ENCODE measurements around the gene SYCE1. TPM values are rescaled to one million over a fixed set of nuclear protein-coding genes. Genes with fewer than 3 reads are reported as not detected.
"Not testable (repeated sequence)": the region's sequence is repeated elsewhere in the genome, so short reads cannot be mapped to it uniquely, and the experiment has no call there.

The SYCE1 gene
- total and polyA plus RNA-seq, 9 donors: 0.40 to 8.1 (median 2.5) TPM; not detected in 1

DNA sequence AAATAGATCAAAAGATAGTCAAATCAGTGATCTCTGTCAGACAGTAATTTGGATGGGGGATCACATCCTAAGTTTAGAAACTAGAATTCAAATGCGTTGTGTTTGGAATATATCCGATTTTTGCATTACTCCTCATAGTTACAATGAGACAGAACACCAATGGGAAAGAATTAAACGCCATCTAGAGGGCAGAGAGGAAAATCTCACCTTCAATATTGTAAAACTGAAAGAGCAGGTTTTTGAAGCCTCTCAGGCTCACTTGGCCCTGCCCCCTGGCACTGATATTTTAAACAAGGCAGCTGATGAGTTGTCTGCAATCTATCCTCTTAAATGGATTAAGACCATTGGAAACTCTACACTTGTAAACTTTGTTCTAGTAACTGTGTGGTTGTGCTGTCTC lies 43.5 kb upstream of the SYCE1 start:
- H3K9me3 ChIP-seq: no peaks in the 10 kb centered on the region
- no peak overlapping the region for H3K4me3 ChIP-seq
- H3K27me3 ChIP-seq: no peaks in the 10 kb centered on the region
- H3K27ac ChIP-seq: no peak overlapping the region
- intact Hi-C loops (cut with DNase I): no loop called here
- no peaks in the 10 kb centered on the region for H3K36me3 ChIP-seq
- TF ChIP-seq POLR2A (IDR thresholded peaks at IDR 0.05) (no peak), EP300 (IDR thresholded peaks at IDR 0.05) (no peak)
- TF ChIP-seq, protein P1, sequence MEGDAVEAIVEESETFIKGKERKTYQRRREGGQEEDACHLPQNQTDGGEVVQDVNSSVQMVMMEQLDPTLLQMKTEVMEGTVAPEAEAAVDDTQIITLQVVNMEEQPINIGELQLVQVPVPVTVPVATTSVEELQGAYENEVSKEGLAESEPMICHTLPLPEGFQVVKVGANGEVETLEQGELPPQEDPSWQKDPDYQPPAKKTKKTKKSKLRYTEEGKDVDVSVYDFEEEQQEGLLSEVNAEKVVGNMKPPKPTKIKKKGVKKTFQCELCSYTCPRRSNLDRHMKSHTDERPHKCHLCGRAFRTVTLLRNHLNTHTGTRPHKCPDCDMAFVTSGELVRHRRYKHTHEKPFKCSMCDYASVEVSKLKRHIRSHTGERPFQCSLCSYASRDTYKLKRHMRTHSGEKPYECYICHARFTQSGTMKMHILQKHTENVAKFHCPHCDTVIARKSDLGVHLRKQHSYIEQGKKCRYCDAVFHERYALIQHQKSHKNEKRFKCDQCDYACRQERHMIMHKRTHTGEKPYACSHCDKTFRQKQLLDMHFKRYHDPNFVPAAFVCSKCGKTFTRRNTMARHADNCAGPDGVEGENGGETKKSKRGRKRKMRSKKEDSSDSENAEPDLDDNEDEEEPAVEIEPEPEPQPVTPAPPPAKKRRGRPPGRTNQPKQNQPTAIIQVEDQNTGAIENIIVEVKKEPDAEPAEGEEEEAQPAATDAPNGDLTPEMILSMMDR (IDR thresholded peaks at IDR 0.05): no peak
- H3K4me1 ChIP-seq (ENCODE audit: insufficient read depth): no peaks in the 10 kb centered on the region
- WGBS, 3 donors: 5 to 40% (median 38%) methylated on average over 3 of the region's 3 CpGs
- DNase-seq: no peak

DNA sequence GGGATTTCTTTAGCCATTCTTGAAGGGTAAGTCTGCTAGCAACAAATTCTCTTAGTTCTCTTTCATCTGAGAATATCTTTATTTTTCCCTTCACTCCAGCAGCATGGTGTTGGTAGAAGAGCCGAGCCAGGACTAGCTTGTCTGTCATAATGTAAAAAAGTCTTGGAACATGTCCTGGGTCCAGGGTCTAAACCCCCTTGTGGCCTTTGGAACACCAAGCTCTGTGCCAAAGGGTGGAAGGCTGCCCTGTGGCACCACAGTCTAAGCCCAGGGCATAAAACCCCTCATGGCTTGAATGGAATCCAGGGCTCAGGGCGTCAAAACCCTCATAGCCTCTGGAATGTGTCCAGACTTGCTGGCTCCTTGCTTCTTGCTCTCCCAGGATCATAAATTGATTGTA lies 38.1 kb upstream of the SYCE1 start:
- H3K9me3 ChIP-seq; H3K4me3 ChIP-seq; H3K27ac ChIP-seq; H3K4me1 ChIP-seq (ENCODE audit: insufficient read depth); intact Hi-C loops (cut with DNase I); H3K27me3 ChIP-seq; DNase-seq; H3K36me3 ChIP-seq: not testable (repeated sequence)
- 67 to 79% (median 68%) methylated on average over 2 of the region's 2 CpGs for WGBS, 3 donors

DNA sequence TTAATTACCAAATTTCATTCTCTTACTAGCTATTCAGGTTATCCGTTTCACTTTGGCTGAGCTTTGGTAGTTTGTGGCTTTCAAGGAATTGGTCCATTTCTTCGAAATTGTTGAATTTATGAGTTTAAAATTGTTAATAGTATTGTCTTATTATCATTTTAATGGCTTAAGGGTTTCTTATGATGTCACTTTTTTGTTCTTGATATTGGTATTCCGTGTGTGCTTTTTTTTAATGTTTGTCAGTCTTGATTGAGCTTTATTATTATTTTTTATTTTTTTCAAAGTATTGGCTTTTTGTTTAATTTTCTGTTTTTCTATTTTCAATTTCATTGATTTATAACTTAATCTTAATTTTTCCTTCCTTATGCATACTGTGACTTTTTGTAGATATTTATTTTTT lies 35.3 kb upstream of the SYCE1 start:
- TF ChIP-seq POLR2A (IDR thresholded peaks at IDR 0.05) (no peak), EP300 (IDR thresholded peaks at IDR 0.05) (no peak)
- TF ChIP-seq, protein P1 (IDR thresholded peaks at IDR 0.05): no peak

DNA sequence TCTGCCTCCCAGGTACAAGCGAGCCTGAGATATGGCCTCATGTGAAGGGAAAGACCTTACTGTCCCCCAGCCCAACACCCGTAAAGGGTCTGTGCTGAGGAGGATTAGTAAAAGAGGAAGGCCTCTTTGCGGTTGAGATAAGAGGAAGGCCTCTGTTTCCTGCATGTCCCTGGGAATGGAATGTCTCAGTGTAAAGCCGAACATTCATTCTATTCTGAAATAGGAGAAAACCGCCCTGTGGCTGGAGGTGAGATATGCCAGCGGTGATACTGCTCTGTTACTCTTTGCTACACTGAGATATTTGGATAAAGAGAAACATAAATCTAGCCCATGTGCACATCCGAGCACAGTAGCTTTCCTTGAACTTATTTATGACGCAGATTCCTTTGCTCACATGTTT lies 34.5 kb upstream of the SYCE1 start:
- DNase-seq; intact Hi-C loops (cut with DNase I); H3K4me3 ChIP-seq; H3K9me3 ChIP-seq; H3K27ac ChIP-seq; H3K4me1 ChIP-seq (ENCODE audit: insufficient read depth); H3K27me3 ChIP-seq; H3K36me3 ChIP-seq: not testable (repeated sequence)
- 64 to 73% (median 67%) methylated on average over 8 of the region's 8 CpGs for WGBS, 3 donors

More for the DNA sequence above, 35.3 kb upstream of the SYCE1 start:
- Histone ChIP-seq H3K4me3 (no peak overlapping the region), H3K27ac (no peak overlapping the region), H3K36me3 (no peaks in the 10 kb centered on the region), H3K9me3 (no peaks in the 10 kb centered on the region), H3K27me3 (no peaks in the 10 kb centered on the region), H3K4me1 (ENCODE audit: insufficient read depth) (no peaks in the 10 kb centered on the region)
- DNase-seq: no peak
- 46 to 61% (median 58%) methylated on average over 3 of the region's 3 CpGs for WGBS, 3 donors
- intact Hi-C loops (cut with DNase I): no loop called here

DNA sequence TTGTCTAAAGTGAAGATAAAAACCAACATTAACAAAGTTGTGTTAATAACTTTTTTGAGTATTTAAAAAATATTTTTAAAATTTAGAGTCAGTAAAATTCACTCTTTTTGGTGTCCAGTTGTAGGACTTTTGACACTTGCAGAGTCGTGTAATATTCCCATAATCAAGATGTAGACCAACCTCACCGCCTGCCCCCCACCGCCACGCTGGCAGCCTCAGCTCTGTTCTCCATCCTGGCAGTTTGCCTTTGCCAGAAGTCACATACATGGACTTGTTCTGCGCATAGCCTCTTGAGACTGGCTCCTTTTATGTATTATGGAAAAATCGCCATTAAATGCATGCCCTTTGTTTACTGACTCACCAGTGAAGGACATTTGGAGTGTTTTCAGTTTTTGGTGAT lies 27.3 kb upstream of the SYCE1 start:
- Histone ChIP-seq H3K27ac (no peak overlapping the region), H3K4me3 (no peak overlapping the region), H3K4me1 (ENCODE audit: insufficient read depth) (no peaks in the 10 kb centered on the region), H3K36me3 (no peaks in the 10 kb centered on the region), H3K27me3 (no peaks in the 10 kb centered on the region), H3K9me3 (no peaks in the 10 kb centered on the region)
- TF ChIP-seq EP300 (IDR thresholded peaks at IDR 0.05) (no peak), POLR2A (IDR thresholded peaks at IDR 0.05) (no peak)
- TF ChIP-seq, protein P1 (IDR thresholded peaks at IDR 0.05): no peak
- 62 to 69% (median 69%) methylated on average over 6 of the region's 6 CpGs for WGBS, 3 donors
- DNase-seq: no peak
- intact Hi-C loops (cut with DNase I): no loop called here

DNA sequence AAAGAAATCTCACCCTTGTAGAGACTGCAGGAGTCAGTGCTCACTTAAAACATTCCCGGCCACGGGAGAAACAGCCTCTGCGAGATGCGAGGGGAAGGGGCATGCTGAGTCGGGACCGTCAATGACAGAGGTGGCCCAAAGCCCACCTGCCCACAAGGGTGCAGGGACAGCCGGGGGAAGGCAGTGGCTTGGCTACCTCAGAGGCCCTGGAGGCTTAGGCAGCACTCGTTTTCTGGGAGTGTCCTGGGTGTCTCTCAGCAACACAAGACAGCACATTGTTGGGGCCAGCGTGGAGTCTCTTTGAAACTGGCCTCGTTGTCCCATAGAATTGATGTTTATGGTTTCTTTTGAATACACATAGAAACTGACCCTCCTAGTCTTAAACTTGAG lies 25.6 kb upstream of the SYCE1 start:
- WGBS, 3 donors: 72 to 74% (median 73%) methylated on average over 10 of the region's 10 CpGs
- TF ChIP-seq EP300 (IDR thresholded peaks at IDR 0.05): no peak
- TF ChIP-seq, protein P1 (IDR thresholded peaks at IDR 0.05): no peak
- no peak for TF ChIP-seq POLR2A (IDR thresholded peaks at IDR 0.05)

More for the DNA sequence above, 25.6 kb upstream of the SYCE1 start:
- Histone ChIP-seq H3K9me3 (no peaks in the 10 kb centered on the region), H3K27me3 (no peaks in the 10 kb centered on the region), H3K27ac (no peak overlapping the region), H3K4me3 (no peak overlapping the region), H3K36me3 (no peaks in the 10 kb centered on the region), H3K4me1 (ENCODE audit: insufficient read depth) (no peaks in the 10 kb centered on the region)
- no peak for DNase-seq
- intact Hi-C loops (cut with DNase I): no loop called here

All from ovary (tissue), 9 donors.